ENCODE data around the gene ASNS. TPM values are rescaled to one million over a fixed set of nuclear protein-coding genes. Genes with fewer than 3 reads are reported as not detected.

ASNS gene
- total and polyA plus RNA-seq, 2 experiments from 2014 or later, result 45.7 to 69.7 TPM

GRCh38 chr7:97844036-97844435 lies 28.2 kb downstream of the ASNS start:
- Histone ChIP-seq H3K79me2 (no peaks in the 10 kb centered on the region), H3K36me3 (replicated peaks; ENCODE audit: insufficient read depth, low read depth) (no peaks in the 10 kb centered on the region), H3K27me3 (peaks cover 4% of the 10 kb centered on the region), H3K4me1 (ENCODE audit: insufficient read depth) (no peaks in the 10 kb centered on the region), H3K27ac (no peak overlapping the region), H3K4me3 (no peak overlapping the region), H4K20me1 (ENCODE audit: insufficient read depth, poor library complexity, severe bottlenecking) (no peaks in the 10 kb centered on the region), H3K9me2 (replicated peaks; ENCODE audit: insufficient read depth) (no peaks in the 10 kb centered on the region), H2AFZ (no peak overlapping the region), H3K9me3 (ENCODE audit: low read depth) (no peaks in the 10 kb centered on the region), H3K4me2 (no peak overlapping the region)
- DNase-seq (ENCODE audit: low spot score), result no peak
- no peak for TF ChIP-seq EZH2 (IDR thresholded peaks at IDR 0.05; ENCODE audit: borderline replicate concordance)
- no peak for TF ChIP-seq EZH2phosphoT487 (IDR thresholded peaks at IDR 0.05; ENCODE audit: low read depth, severe bottlenecking, unreplicated experiment)
- TF ChIP-seq CTCF (IDR thresholded peaks at IDR 0.05; ENCODE audit: poor library complexity), result no peak
- 84% methylated on average over 3 of the region's 3 CpGs for WGBS (ENCODE audit: low lambda C conversion rate, missing lambda C conversion rate)

- no peaks in the 10 kb centered on the region for H3K9me2 ChIP-seq (replicated peaks; ENCODE audit: insufficient read depth)
- no peaks in the 10 kb centered on the region for H3K36me3 ChIP-seq (replicated peaks; ENCODE audit: insufficient read depth, low read depth)
- peaks cover 6% of the 10 kb centered on the region for H3K27me3 ChIP-seq
- no peaks in the 10 kb centered on the region for H3K79me2 ChIP-seq
- H2AFZ ChIP-seq, result no peak overlapping the region
- H3K27ac ChIP-seq, result no peak overlapping the region
- no peaks in the 10 kb centered on the region for H3K9me3 ChIP-seq (ENCODE audit: low read depth)
- no peak for TF ChIP-seq EZH2phosphoT487 (IDR thresholded peaks at IDR 0.05; ENCODE audit: low read depth, severe bottlenecking, unreplicated experiment)
- TF ChIP-seq EZH2 (IDR thresholded peaks at IDR 0.05; ENCODE audit: borderline replicate concordance), result no peak
- TF ChIP-seq CTCF (IDR thresholded peaks at IDR 0.05; ENCODE audit: poor library complexity), result no peak
- H3K4me1 ChIP-seq (ENCODE audit: insufficient read depth), result no peaks in the 10 kb centered on the region
- DNase-seq (ENCODE audit: low spot score), result no peak
- no peaks in the 10 kb centered on the region for H4K20me1 ChIP-seq (ENCODE audit: insufficient read depth, poor library complexity, severe bottlenecking)
- H3K4me2 ChIP-seq, result no peak overlapping the region
- no peak overlapping the region for H3K4me3 ChIP-seq
- WGBS (ENCODE audit: low lambda C conversion rate, missing lambda C conversion rate), result 95% methylated on average over 21 of the region's 27 CpGs
Measured at GRCh38 chr7:97842772-97843345, 29.3 kb downstream of the ASNS start.

- Histone ChIP-seq H4K20me1 (ENCODE audit: insufficient read depth, poor library complexity, severe bottlenecking) (no peaks in the 10 kb centered on the region), H3K79me2 (no peaks in the 10 kb centered on the region), H2AFZ (no peak overlapping the region), H3K9me2 (replicated peaks; ENCODE audit: insufficient read depth) (no peaks in the 10 kb centered on the region), H3K4me1 (ENCODE audit: insufficient read depth) (no peaks in the 10 kb centered on the region), H3K4me2 (no peak overlapping the region), H3K36me3 (replicated peaks; ENCODE audit: insufficient read depth, low read depth) (no peaks in the 10 kb centered on the region), H3K4me3 (no peak overlapping the region), H3K27ac (no peak overlapping the region), H3K9me3 (ENCODE audit: low read depth) (no peaks in the 10 kb centered on the region), H3K27me3 (peaks cover 8% of the 10 kb centered on the region)
- TF ChIP-seq CTCF (IDR thresholded peaks at IDR 0.05; ENCODE audit: poor library complexity) (no peak), EZH2 (IDR thresholded peaks at IDR 0.05; ENCODE audit: borderline replicate concordance) (no peak), EZH2phosphoT487 (IDR thresholded peaks at IDR 0.05; ENCODE audit: low read depth, severe bottlenecking, unreplicated experiment) (no peak)
- WGBS (ENCODE audit: low lambda C conversion rate, missing lambda C conversion rate), result 81% methylated on average over 6 of the region's 6 CpGs
- no peak for DNase-seq (ENCODE audit: low spot score)
Measured at GRCh38 chr7:97842006-97842405, 30.2 kb downstream of the ASNS start.

Data from hepatocyte (in vitro differentiated cells).